Stimulated activated CD8-positive, alpha-beta memory T cell treated with anti-CD3 and anti-CD28 coated beads, Interleukin-7, amount 100 ng/mL, for 24 hours (primary cell): ENCODE data around the gene NEK11.

Experiments
- DNase-seq: peaks from one replicate; pipeline ENCODE4 v3.0.0-alpha.2; 2020; ENCODE audit warnings: low read depth

Gene NEK11

DNA sequence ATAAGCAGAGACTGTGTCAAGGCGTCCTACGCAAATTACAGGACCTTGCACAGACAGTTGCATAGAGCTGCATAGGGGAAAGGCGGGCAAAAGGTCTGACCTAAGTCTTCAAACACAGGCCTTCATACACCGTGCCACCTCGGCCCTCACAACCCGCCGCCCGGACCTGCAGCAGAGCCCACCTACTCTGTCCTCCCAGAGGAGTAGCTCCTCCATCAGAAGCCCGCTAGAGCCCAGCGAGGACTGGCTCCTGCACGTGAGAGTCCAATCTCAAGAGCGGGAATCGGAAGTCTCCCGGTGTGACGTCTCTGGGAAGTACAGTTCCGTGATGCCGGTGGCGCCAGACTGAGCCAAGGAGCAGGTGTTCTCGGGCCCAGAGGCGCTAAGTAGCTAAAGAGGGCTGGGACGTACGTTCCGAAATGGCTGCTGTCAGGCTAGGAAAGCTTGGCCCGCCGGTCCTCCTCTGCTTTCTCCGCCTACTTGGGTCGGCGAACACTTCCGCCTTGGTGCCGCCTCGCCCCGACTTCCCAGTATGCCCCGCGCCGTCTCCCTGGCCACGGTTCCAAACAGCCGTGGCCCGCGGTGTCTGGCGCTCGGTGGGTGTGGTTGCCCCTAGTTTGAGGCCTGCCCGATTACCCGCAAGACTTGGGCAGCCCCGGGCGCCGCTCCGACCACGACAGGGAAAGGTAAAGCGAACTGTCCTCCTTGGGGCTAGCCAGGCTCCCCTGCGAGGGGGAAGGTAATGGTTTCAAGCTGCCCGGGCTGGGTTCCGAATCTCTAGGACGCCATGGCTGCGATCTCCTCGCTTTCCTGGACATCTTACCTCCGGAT is at the start of gene NEK11, which contains the start of gene ASTE1:
TSS of gene NEK11 (plus strand) at position 557 of the 831 bp plus-strand sequence. CDS start 2,832 bp downstream, outside the sequence.
TSS of gene ASTE1 (minus strand) at position 505 of the 831 bp plus-strand sequence. CDS start 1,519 bp downstream, outside the sequence.
- peak; percentile 81 for DNase-seq

DNA sequence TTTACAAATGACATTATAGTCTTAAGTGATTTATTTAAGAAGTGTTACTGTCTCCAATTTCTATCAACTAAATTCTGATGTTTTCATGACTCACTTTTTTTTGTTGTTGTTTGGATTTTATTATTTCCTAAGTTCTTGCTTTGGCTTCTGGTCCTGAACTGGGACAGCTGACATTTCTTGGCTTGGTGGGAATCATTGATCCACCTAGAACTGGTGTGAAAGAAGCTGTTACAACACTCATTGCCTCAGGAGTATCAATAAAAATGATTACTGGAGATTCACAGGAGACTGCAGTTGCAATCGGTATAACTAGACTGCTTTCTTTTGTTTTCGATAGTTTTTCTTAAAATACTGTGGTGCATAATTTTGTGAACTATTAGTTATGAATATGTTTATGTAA is 47.6 kb upstream of the NEK11 start:
- no peak for DNase-seq

DNA sequence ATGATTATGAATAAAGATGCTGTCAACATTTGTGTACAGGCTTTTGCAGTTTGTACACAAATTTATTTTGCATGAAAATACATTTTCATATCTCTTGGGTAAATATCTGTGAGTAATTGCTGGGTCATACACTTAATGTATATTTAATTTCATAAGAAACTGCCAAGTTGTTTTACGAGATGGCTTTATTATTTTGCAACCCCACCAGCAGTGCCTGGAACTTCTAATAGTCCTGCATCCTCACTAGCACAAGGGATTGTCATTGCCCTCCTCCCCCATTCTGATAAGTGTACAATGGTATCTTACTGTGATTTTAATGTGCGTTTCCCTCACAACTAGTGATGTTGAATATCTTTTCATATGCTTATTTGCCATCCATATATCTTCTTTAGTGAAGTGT is 45.2 kb upstream of the NEK11 start:
- no peak for DNase-seq

GRCh38 chr3:130990282-130990681 is 36.4 kb upstream of the NEK11 start:
- no peak for DNase-seq

DNA sequence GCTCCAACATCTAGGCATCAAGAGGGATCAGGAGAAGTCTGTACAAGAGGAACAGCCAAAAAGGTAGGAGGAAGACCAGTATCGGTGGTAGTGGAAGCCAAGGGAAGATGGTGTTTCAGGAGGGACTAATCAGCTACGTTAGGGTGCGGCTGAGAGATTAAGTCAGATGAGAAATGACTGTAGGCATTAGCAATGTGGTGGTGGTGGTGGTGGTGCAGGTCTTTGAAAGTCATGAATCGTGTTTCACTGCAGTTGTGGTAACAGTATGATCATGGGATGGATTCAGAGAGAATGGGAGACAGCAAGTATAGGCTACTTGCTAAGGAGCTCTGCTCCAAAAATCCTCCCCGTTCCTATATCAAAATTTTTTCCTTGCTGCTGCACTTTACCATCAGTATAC is 35.6 kb upstream of the NEK11 start:
- DNase-seq: no peak

GRCh38 chr3:130992344-130992743 is 34.3 kb upstream of the NEK11 start:
- no peak for DNase-seq

DNA sequence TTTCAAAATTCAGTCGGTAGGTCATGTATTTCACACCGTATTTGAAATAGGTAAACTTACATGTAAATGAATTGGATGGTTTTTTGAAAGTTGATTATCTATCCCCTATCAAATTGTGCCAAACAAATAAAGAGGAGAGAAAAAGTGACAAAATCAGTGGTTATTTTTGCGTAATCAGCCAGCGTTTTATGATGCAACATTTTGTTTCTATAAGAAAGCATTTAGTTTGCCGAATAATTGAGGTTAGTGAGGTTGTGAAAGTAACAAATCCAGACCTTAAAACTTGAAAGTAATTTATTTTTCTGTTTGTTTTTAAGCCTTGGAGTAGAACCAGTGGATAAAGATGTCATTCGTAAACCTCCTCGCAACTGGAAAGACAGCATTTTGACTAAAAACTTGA is 29.4 kb upstream of the NEK11 start:
- DNase-seq: no peak

DNA sequence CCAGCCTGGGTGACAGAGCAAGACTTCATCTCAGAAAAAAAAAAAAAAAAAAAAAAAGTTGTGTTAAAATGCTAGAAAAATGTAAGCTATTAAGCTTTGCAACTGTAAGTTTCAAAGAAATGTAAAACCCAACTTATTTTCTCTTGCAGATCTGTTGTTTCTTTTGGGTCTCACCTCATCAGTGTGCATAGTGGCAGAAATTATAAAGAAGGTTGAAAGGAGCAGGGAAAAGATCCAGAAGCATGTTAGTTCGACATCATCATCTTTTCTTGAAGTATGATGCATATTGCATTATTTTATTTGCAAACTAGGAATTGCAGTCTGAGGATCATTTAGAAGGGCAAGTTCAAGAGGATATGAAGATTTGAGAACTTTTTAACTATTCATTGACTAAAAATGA is 25.6 kb upstream of the NEK11 start:
- DNase-seq: no peak

GRCh38 chr3:131004603-131005002 is 22.1 kb upstream of the NEK11 start:
- no peak for DNase-seq

GRCh38 chr3:131007256-131007655 is 19.4 kb upstream of the NEK11 start:
- no peak for DNase-seq

DNA sequence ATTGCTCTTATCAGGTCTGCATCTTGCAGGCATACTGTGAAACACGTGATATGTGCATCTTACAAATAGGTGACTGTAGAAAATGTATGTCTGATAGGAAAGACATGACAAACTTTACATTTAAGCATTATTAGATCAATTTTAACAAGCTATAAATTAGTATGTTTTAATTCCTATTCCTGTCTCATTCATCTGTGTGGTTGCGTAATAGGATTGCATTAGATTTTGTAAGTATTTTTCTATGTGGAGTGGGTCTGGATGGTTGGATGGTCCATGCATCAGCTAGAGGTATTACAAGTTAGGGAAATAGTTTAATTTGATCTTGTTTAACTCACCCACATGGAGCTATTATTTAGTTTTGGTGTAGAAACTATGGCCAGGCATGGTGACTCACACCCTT is 18.9 kb upstream of the NEK11 start:
- DNase-seq: no peak

GRCh38 chr3:131008326-131008725 is 18.4 kb upstream of the NEK11 start:
- no peak for DNase-seq

GRCh38 chr3:131009698-131010097 is 17.0 kb upstream of the NEK11 start:
- DNase-seq: no peak

GRCh38 chr3:131018970-131019369 is 7.7 kb upstream of the NEK11 start:
- DNase-seq: no peak

- DNase-seq: no peak
These were observed 6.5 kb upstream of the NEK11 start for GRCh38 chr3:131020122-131020693.

DNA sequence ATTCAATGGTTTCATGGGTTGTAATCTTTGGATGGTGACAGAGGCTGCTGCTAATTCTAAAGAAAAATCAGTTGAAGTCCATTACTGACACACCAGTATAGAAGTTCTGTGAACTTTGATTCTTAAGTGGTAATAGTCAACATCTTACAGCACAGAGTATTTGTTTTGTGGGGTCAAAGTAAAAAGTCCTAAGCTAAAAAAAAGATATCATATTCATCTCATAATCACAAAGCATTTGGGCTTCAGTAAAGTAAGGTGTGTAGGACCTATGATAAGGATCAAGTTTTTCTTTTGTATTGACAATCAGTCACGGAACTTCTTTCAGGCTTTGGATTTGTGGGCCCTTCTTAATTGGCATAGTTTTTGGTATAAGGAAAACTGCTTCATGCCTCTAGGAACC is 1.1 kb upstream of the NEK11 start:
- DNase-seq: no peak

DNA sequence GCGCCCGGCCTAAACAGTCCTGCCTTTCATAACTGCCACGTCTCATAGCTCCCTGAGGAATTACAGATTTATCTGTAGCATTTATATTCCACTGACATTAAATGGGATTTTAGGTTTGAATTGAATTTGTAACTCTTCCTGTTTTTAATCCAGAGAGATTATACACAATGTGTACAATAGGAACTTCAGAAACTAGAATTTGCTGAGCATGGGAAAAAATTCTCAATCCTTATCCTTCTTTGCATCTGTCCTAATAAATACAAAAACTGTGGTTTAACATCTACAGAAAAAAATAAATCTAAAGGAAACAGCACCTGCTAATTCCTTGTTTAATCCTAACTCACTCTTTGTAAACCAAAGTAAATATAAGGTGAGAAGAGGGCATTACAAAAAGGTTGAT is 2.2 kb downstream of the NEK11 start:
- no peak for DNase-seq

- DNase-seq: no peak
These were observed 5.0 kb downstream of the NEK11 start for GRCh38 chr3:131031660-131032059.

DNA sequence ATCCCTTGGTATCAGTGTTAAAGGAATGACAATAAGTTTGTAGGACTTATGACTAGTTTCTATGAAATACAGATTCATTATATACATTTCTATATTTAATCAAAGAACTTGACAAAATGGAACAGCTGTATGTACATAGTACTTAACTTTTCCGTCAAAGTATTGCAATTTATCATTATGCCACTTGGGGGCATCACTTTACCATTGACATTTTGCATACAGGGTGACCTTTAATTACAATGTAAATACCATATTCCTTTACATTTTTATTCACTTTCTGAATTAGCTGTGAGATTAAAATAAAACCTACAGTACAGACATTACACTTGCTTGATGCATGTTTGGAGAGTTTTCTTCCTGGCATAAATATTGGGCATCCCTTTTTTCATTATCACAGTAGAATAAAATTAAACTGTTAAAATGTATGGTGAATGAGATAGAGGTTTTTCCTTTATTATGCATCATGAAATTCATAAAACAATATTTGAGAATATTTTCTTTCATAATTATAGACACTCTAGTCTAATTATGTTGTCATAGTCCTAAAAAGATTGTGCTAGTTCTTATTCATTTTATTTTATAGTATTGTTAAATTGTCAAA is 6.9 kb downstream of the NEK11 start:
- no peak for DNase-seq

- no peak for DNase-seq
These were observed 9.6 kb downstream of the NEK11 start for GRCh38 chr3:131036200-131036816.

DNA sequence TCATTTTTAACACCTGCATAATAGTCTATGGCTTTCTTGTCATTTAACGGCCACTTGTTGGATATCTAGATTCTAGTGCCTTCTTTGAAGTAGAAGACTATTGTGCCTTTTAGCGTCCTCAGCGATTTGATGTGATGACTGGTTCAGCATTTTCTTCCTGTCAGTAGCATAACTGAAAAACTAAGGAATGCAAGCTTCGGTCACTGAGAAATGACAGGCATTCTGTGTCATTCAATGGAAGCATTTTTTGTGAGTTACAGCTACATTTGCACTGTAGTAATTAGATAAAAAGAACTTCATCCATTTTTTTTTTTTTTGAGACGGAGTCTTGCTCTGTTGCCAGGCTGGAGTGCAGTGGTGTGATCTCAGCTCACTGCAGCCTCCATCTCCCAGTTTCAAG is 10.3 kb downstream of the NEK11 start:
- no peak for DNase-seq

DNA sequence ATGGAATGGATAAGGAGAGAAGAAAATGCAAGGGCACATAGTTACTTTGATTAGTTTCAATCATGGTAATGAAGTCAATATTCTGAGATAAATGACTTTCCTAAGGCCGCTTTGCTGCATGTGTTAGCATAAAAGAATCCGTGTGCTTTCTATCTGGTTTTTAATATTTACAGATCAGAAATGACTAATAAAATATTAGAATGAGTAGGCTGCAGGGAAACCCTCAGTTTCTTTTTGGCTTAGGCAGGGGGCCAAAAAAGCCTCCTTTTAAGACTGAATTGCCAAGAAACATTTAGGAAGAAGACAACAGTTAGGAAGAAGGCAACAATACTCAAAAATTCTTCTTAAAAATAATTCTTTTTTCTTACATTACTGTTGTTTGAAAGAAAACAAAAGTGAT is 11.6 kb downstream of the NEK11 start:
- no peak for DNase-seq
